Measurements from ENCODE around the gene VAV2. TPM values are rescaled to one million over a fixed set of nuclear protein-coding genes. Genes with fewer than 3 reads are reported as not detected.

Gene VAV2
- polyA plus RNA-seq, 1 donor, result 48.4 TPM

GRCh38 chr9:133914442-133915342 is 77.4 kb downstream of the VAV2 start:
- Histone ChIP-seq H3K9me3 (ENCODE audit: control insufficient read depth, low read depth, low read length) (no peaks in the 10 kb centered on the region), H3K4me3 (ENCODE audit: low read length) (no peak overlapping the region), H3K4me1 (ENCODE audit: control insufficient read depth, insufficient read depth, low read length) (peaks cover 41% of the 10 kb centered on the region), H3K27me3 (ENCODE audit: control insufficient read depth, insufficient read depth, low read length) (no peaks in the 10 kb centered on the region), H3K27ac (ENCODE audit: low read length) (peak overlapping the region; percentile 88), H3K36me3 (ENCODE audit: control insufficient read depth, insufficient read depth, low read length) (no peaks in the 10 kb centered on the region)
- peak; percentile 83 to 91 for DNase-seq
- WGBS (ENCODE audit: insufficient coverage, low lambda C conversion rate), result no CpG with 5 or more reads among the region's 25 CpGs

DNA sequence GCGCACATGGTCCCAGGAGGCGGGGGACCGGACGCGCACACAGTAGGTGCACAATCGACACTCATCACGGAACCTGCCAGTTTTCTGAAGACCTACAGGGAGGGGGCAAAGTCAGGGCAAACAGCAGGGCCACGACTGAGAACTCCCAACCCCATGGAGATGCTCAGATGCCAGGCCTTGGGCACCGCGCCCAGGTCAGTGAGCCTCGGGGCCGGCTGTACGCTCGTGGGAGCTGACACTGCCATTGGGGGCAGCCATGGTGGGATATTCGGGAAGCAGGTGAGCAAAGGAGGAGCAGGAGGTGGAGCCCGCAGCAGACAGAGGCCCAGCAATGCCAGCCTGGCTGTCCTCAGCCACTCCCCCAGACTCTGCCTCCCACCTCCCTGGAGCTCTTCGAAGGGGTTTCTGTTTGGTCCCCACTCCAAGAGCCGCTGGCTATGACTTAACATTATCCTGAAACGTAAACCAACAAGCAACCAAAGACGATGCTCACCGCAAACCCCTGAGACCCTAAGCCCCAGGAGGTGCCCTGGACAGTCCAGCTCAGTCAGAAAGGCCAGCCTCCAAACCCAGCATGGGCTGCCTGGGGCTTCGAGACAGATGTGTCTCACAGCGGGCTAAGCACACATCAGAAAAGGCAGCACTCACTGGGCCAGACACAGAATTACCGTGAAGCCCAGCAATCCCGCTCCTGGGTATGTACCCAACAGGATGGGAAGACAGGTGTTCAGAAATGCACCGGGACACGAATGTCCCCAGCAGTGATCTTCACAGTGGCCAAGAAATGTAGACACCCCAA is 78.4 kb downstream of the VAV2 start:
- Histone ChIP-seq H3K4me1 (ENCODE audit: control insufficient read depth, insufficient read depth, low read length) (peaks cover 41% of the 10 kb centered on the region), H3K4me3 (ENCODE audit: low read length) (no peak overlapping the region), H3K27ac (ENCODE audit: low read length) (peak overlapping the region; percentile 65), H3K9me3 (ENCODE audit: control insufficient read depth, low read depth, low read length) (no peaks in the 10 kb centered on the region), H3K36me3 (ENCODE audit: control insufficient read depth, insufficient read depth, low read length) (no peaks in the 10 kb centered on the region), H3K27me3 (ENCODE audit: control insufficient read depth, insufficient read depth, low read length) (no peaks in the 10 kb centered on the region)
- no peak for DNase-seq
- no CpG with 5 or more reads among the region's 27 CpGs for WGBS (ENCODE audit: insufficient coverage, low lambda C conversion rate)

GRCh38 chr9:133910855-133911514 is 81.1 kb downstream of the VAV2 start:
- peaks cover 18% of the 10 kb centered on the region for H3K4me1 ChIP-seq (ENCODE audit: control insufficient read depth, insufficient read depth, low read length)
- no peak overlapping the region for H3K27ac ChIP-seq (ENCODE audit: low read length)
- no peaks in the 10 kb centered on the region for H3K27me3 ChIP-seq (ENCODE audit: control insufficient read depth, insufficient read depth, low read length)
- 57% methylated on average over 4 of the region's 26 CpGs for WGBS (ENCODE audit: insufficient coverage, low lambda C conversion rate)
- no peak overlapping the region for H3K4me3 ChIP-seq (ENCODE audit: low read length)
- no peak for DNase-seq
- no peaks in the 10 kb centered on the region for H3K9me3 ChIP-seq (ENCODE audit: control insufficient read depth, low read depth, low read length)
- H3K36me3 ChIP-seq (ENCODE audit: control insufficient read depth, insufficient read depth, low read length), result no peaks in the 10 kb centered on the region

DNA sequence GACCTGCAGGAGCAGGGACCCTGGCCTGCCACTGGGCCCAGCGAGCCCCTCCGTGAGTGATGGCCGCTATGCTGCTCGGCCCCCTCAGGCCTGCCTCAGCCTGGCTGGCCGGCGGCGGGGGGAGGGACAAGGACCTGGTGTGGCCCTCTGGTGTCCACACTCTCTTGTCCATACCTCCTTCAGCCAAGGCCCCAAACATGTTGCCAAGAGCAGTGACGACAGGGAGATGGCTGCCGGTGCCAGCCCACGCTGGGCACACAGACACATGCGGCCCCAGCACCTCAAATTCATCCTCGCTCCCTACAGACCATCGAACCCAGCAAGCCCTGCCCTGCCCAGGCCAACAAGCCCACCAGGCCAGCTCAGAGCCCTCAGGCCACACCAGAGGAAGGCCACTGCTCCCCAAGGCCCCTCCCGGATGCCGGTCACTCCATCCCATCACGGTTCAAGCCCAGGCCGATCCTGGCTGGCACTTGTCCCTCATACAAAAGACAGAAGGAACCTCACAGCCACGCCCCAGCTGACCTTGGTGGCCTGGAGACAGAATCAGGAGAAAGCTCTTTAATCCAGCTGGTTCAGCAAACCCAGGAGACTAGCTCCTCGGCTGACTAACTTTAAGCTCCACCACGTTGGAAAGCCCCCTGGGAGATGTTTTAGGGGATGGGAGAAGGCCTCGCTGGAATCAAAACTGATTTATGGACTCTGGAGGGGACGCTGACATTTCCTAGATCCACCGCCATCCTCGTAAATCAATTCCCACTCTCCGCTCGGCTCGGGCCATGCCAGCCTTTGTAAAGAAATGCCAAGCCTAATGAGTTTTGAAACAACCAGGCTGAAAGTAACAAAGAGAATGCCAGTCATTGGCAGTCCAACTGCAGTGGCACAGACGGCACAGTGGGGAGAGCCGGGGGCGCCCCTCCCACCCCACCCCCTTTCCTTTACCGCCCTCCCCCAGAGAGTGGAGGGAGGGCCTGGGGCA is 84.9 kb downstream of the VAV2 start:
- H3K4me3 ChIP-seq (ENCODE audit: low read length), result no peak overlapping the region
- no peaks in the 10 kb centered on the region for H3K27me3 ChIP-seq (ENCODE audit: control insufficient read depth, insufficient read depth, low read length)
- no peaks in the 10 kb centered on the region for H3K36me3 ChIP-seq (ENCODE audit: control insufficient read depth, insufficient read depth, low read length)
- H3K27ac ChIP-seq (ENCODE audit: low read length), result no peak overlapping the region
- H3K9me3 ChIP-seq (ENCODE audit: control insufficient read depth, low read depth, low read length), result peaks cover 2% of the 10 kb centered on the region
- no CpG with 5 or more reads among the region's 31 CpGs for WGBS (ENCODE audit: insufficient coverage, low lambda C conversion rate)
- H3K4me1 ChIP-seq (ENCODE audit: control insufficient read depth, insufficient read depth, low read length), result no peaks in the 10 kb centered on the region
- no peak for DNase-seq

DNA sequence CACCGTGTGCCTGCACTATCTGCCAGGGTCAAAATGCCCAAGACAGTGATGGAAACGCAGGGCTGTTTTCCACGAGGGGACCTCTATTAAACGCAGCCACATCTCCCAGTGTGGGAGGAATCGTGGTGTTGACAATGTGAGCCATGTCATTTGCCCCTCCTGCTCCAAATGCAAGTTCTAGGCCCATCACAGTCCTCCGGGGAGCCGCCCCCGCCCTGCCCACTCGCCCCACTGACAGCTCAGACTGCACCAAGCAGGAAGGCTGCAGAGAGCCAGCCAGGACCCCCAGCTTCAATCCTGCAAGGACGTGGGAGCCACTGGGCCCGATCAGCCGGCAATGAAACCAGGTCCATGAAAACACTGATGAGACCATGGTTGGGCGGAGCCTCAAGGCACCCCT is 85.9 kb downstream of the VAV2 start:
- H3K27me3 ChIP-seq (ENCODE audit: control insufficient read depth, insufficient read depth, low read length), result no peaks in the 10 kb centered on the region
- no peak overlapping the region for H3K27ac ChIP-seq (ENCODE audit: low read length)
- H3K4me1 ChIP-seq (ENCODE audit: control insufficient read depth, insufficient read depth, low read length), result no peaks in the 10 kb centered on the region
- H3K36me3 ChIP-seq (ENCODE audit: control insufficient read depth, insufficient read depth, low read length), result no peaks in the 10 kb centered on the region
- H3K4me3 ChIP-seq (ENCODE audit: low read length), result no peak overlapping the region
- DNase-seq, result no peak
- WGBS (ENCODE audit: insufficient coverage, low lambda C conversion rate), result no CpG with 5 or more reads among the region's 13 CpGs
- peaks cover 2% of the 10 kb centered on the region for H3K9me3 ChIP-seq (ENCODE audit: control insufficient read depth, low read depth, low read length)

- Histone ChIP-seq H3K4me3 (ENCODE audit: low read length) (no peak overlapping the region), H3K9me3 (ENCODE audit: control insufficient read depth, low read depth, low read length) (peaks cover 2% of the 10 kb centered on the region), H3K36me3 (ENCODE audit: control insufficient read depth, insufficient read depth, low read length) (no peaks in the 10 kb centered on the region), H3K27me3 (ENCODE audit: control insufficient read depth, insufficient read depth, low read length) (no peaks in the 10 kb centered on the region), H3K4me1 (ENCODE audit: control insufficient read depth, insufficient read depth, low read length) (no peaks in the 10 kb centered on the region), H3K27ac (ENCODE audit: low read length) (no peak overlapping the region)
- WGBS (ENCODE audit: insufficient coverage, low lambda C conversion rate), result no CpG with 5 or more reads among the region's 6 CpGs
- no peak for DNase-seq
These were observed 86.6 kb downstream of the VAV2 start for GRCh38 chr9:133905493-133905892.

- H3K4me1 ChIP-seq (ENCODE audit: control insufficient read depth, insufficient read depth, low read length), result no peaks in the 10 kb centered on the region
- peaks cover 2% of the 10 kb centered on the region for H3K9me3 ChIP-seq (ENCODE audit: control insufficient read depth, low read depth, low read length)
- H3K27me3 ChIP-seq (ENCODE audit: control insufficient read depth, insufficient read depth, low read length), result no peaks in the 10 kb centered on the region
- no CpG with 5 or more reads among the region's 29 CpGs for WGBS (ENCODE audit: insufficient coverage, low lambda C conversion rate)
- H3K4me3 ChIP-seq (ENCODE audit: low read length), result no peak overlapping the region
- no peak overlapping the region for H3K27ac ChIP-seq (ENCODE audit: low read length)
- no peaks in the 10 kb centered on the region for H3K36me3 ChIP-seq (ENCODE audit: control insufficient read depth, insufficient read depth, low read length)
- no peak for DNase-seq
These were observed 87.6 kb downstream of the VAV2 start for GRCh38 chr9:133904346-133905090.

DNA sequence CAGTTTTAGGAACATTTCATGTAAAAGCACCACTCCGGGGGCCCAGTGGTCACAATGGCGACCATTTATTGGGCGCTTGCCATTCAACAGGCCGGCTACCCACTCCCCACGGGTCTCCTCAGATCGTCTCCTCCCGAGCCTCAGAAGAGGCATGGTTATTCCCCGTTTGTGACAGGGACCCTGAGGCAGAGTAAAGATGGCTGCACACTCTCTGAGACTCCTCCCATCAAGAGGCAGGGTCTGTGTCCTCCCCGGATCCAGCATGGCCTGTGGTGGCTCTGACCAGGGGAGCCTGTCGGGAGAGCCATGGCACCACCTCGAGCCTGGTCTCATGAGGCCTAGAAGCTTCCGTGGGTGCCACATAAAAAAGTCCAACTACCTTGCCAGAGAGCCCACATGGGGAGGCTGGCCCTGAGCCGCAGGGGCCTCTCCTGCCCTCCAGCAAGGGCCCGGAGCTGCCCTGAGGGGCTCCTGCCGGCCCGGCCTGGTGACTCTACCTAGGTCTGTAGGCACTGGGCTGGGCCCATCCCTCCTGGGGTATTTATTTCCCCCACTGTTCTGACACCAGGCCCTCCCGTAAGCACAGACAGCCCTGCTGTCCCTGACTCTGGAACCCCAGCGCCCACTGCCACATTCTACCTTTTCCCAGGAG is 90.8 kb downstream of the VAV2 start:
- peaks cover 2% of the 10 kb centered on the region for H3K9me3 ChIP-seq (ENCODE audit: control insufficient read depth, low read depth, low read length)
- WGBS (ENCODE audit: insufficient coverage, low lambda C conversion rate), result no CpG with 5 or more reads among the region's 18 CpGs
- no peak for DNase-seq
- no peak overlapping the region for H3K27ac ChIP-seq (ENCODE audit: low read length)
- no peak overlapping the region for H3K4me3 ChIP-seq (ENCODE audit: low read length)
- H3K36me3 ChIP-seq (ENCODE audit: control insufficient read depth, insufficient read depth, low read length), result no peaks in the 10 kb centered on the region
- H3K4me1 ChIP-seq (ENCODE audit: control insufficient read depth, insufficient read depth, low read length), result no peaks in the 10 kb centered on the region
- H3K27me3 ChIP-seq (ENCODE audit: control insufficient read depth, insufficient read depth, low read length), result no peaks in the 10 kb centered on the region

DNA sequence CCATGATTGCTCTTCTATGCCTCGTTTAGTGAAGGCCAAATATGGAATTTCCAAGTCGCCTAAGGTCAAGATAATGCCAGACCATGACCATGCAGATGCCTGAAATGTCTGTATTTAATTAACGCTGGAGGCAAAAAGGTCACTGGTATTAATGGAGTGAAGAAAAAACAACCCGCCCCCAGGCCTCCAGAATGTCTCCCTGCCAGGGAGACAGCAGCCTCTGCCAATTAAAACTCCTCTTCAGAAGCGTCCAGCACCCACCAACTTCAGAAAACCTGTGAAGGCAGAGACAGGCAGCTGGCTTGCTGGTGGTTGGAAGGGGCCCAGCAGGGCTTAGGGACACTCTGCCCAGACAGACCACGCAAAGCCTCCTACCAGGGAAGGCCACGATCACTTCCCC is 94.4 kb downstream of the VAV2 start:
- no peaks in the 10 kb centered on the region for H3K9me3 ChIP-seq (ENCODE audit: control insufficient read depth, low read depth, low read length)
- no peak overlapping the region for H3K4me3 ChIP-seq (ENCODE audit: low read length)
- peaks cover 5% of the 10 kb centered on the region for H3K36me3 ChIP-seq (ENCODE audit: control insufficient read depth, insufficient read depth, low read length)
- 90% methylated on average over 2 of the region's 7 CpGs for WGBS (ENCODE audit: insufficient coverage, low lambda C conversion rate)
- DNase-seq, result no peak
- H3K4me1 ChIP-seq (ENCODE audit: control insufficient read depth, insufficient read depth, low read length), result peaks cover 20% of the 10 kb centered on the region
- no peak overlapping the region for H3K27ac ChIP-seq (ENCODE audit: low read length)
- no peaks in the 10 kb centered on the region for H3K27me3 ChIP-seq (ENCODE audit: control insufficient read depth, insufficient read depth, low read length)
